ENCODE measurements around the gene RUSF1.

DNA sequence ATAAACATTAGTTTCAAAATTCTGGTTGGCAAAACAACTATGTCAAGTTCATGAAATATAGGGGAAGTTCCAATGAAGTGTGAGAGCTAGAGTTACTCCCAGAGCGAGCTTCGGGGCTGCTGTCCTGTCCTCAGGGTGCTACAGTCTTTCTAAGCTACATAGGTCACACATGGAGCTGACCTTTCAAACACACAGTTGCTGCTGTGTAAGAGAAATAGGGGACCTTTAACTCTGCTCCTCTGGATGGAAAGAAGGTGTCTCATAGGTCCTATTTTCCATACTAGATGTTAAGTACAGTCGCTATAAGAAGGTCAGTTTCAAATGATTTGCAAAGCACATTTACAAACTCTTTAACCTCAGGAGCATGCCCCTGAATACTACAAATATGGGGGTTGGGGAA lies 13.2 kb upstream of the RUSF1 start:
- TF ChIP-seq, protein P1, sequence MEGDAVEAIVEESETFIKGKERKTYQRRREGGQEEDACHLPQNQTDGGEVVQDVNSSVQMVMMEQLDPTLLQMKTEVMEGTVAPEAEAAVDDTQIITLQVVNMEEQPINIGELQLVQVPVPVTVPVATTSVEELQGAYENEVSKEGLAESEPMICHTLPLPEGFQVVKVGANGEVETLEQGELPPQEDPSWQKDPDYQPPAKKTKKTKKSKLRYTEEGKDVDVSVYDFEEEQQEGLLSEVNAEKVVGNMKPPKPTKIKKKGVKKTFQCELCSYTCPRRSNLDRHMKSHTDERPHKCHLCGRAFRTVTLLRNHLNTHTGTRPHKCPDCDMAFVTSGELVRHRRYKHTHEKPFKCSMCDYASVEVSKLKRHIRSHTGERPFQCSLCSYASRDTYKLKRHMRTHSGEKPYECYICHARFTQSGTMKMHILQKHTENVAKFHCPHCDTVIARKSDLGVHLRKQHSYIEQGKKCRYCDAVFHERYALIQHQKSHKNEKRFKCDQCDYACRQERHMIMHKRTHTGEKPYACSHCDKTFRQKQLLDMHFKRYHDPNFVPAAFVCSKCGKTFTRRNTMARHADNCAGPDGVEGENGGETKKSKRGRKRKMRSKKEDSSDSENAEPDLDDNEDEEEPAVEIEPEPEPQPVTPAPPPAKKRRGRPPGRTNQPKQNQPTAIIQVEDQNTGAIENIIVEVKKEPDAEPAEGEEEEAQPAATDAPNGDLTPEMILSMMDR (conservative IDR thresholded peaks at IDR 0.05 in 1 of 2, IDR thresholded peaks at IDR 0.05 in 1 of 2; ENCODE audit: extremely low read depth in 1 of 2, insufficient read depth in 1 of 2, low read depth in 1 of 2, low read length in 2 of 2): no peak
- TF ChIP-seq EZH2 (IDR thresholded peaks at IDR 0.05; ENCODE audit: borderline replicate concordance, low read length): no peak

Data from mammary epithelial cell (primary cell).